GM19463 (cell line): ENCODE measurements around the gene ATP1B2.

Experiments used
- ATAC-seq: cut with Tn5 transposase; IDR thresholded peaks from one replicate; pipeline ENCODE4 v1.9.1; 2021; ENCODE audit warnings: mild to moderate bottlenecking, moderate library complexity; ENCODE audit not compliant: unreplicated experiment

ATP1B2 gene

GRCh38 chr17:7684851-7685532, 34.3 kb downstream of the ATP1B2 start:
- no peak for ATAC-seq

GRCh38 chr17:7685533-7686221, 35.0 kb downstream of the ATP1B2 start:
- ATAC-seq = peak; percentile 44

- ATAC-seq = peak; percentile 20
Measured at GRCh38 chr17:7686222-7687071, 35.7 kb downstream of the ATP1B2 start.

GRCh38 chr17:7687072-7687907, 36.6 kb downstream of the ATP1B2 start, which contains the start of gene TP53:
Gene TP53, minus strand, starts transcription at chr17:7687490. Its CDS starts 10,896 bp downstream, at chr17:7676594.
- no peak for ATAC-seq

- ATAC-seq = peak; percentile 82
Measured at GRCh38 chr17:7687908-7688807, 37.4 kb downstream of the ATP1B2 start, which contains the start of gene WRAP53. Gene WRAP53, plus strand, starts transcription at chr17:7688477. Its CDS starts 172 bp downstream, at chr17:7688649.

GRCh38 chr17:7688808-7689316, 38.1 kb downstream of the ATP1B2 start:
- no peak for ATAC-seq

- no peak for ATAC-seq
Measured at GRCh38 chr17:7695586-7695985, 44.9 kb downstream of the ATP1B2 start.

GRCh38 chr17:7697828-7698588, 47.3 kb downstream of the ATP1B2 start:
- no peak for ATAC-seq

- no peak for ATAC-seq
Measured at GRCh38 chr17:7700510-7700909, 49.8 kb downstream of the ATP1B2 start.

GRCh38 chr17:7701681-7702080, 51.0 kb downstream of the ATP1B2 start:
- no peak for ATAC-seq

GRCh38 chr17:7702776-7703175, 52.0 kb downstream of the ATP1B2 start:
- ATAC-seq = no peak

GRCh38 chr17:7703584-7704479, 53.1 kb downstream of the ATP1B2 start:
- no peak for ATAC-seq

- no peak for ATAC-seq
Measured at GRCh38 chr17:7704601-7705268, 54.0 kb downstream of the ATP1B2 start, which contains the start of gene EFNB3. Gene EFNB3, plus strand, starts transcription at chr17:7705202. Its CDS starts 397 bp downstream, at chr17:7705599.

GRCh38 chr17:7705269-7706255, 54.8 kb downstream of the ATP1B2 start:
- no peak for ATAC-seq

- no peak for ATAC-seq
Measured at GRCh38 chr17:7706631-7707354, 56.1 kb downstream of the ATP1B2 start.
